HG02938 (cell line): ENCODE measurements around the gene CLTC.

Source experiments
- ATAC-seq: cut with Tn5 transposase; IDR thresholded peaks from one replicate; pipeline ENCODE4 v1.9.1; 2021; ENCODE audit warnings: mild to moderate bottlenecking, moderate library complexity; ENCODE audit not compliant: unreplicated experiment

The CLTC gene

DNA sequence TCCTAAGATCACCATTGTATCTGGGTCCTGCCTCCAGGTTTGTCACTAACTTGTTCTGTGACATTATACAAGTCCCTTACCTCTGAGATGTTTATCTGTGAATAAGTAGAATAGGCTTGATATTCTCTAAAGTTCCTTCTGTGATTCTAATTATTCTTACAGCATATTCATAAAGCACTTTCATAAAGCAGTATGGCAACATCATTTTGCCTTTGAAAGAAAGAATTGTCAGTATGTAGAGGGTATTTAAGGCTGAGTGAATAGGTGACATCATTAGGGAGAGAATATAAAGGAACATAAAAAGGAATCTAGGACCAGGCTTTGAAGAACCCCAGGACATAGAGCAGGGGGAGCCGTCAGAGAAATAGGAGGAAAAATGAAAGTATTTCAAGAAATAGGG lies 103.3 kb downstream of the CLTC start:
- no peak for ATAC-seq

DNA sequence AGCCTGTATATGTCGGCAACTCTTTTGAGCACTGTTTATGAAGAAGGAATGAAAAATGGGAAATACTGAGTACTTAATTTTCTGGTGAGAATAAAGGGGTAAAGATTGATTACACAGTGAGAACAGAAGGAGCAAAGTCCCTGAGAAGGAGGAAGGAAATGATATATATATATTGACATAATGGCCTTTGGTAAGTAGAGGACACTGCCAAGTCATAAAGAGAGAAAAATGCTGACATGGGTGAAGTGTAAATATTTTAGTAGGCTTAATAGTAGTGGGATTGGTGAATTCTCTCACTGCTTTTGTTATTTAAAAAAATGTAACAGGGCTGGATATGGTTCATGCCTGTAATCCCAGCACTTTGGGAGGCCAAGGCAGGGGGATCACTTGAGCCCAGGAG lies 103.9 kb downstream of the CLTC start:
- no peak for ATAC-seq

DNA sequence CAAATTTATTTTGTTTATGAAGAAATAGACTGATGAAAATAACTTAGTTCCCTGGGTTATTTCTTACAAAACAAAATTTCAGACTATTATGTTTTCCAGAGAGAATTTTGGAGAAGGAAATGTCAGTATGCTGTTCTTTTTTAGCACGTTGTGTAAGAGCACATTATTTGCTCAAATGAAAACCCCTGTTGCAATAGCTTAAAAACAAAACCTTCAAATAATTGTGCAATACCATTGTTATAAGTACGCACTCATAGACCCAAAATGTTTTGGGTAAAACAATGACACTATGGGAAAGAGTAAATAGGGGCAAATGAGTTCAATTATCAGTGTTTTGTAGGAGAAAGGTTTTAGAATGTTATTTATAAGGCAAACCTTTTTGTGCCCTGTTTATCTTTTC lies 106.0 kb downstream of the CLTC start:
- ATAC-seq = no peak

DNA sequence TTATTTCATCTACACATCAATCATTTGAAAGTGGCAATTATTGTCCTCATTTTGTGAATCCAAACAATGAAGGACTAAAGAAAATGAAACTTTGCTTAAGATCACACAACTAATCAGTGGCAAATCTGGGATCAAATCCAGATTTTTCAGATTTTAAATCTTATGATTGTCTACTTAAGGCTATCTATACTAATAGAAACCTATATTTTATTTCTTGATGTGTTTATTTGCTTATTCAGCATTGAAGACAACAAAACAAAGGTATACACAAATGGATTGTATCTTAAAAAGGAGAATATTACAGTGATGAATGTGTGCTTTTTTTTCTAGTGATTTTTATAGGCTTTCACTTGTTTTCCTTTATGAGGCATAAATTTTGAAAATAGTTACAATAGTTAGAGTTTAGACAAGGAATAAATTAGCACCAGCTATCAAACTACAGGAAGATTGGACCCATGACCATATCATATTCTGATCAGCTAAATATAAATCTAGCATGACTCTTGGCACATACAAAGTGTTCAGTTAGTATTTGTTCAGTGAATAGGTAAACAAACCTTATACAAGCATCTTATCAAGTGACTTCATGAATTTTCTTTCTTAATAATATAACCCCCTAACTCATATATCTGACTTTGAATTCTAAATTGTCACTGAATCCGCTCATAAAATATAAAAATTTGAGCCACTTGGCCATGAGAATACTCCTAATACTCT lies 108.3 kb downstream of the CLTC start:
- ATAC-seq = no peak

DNA sequence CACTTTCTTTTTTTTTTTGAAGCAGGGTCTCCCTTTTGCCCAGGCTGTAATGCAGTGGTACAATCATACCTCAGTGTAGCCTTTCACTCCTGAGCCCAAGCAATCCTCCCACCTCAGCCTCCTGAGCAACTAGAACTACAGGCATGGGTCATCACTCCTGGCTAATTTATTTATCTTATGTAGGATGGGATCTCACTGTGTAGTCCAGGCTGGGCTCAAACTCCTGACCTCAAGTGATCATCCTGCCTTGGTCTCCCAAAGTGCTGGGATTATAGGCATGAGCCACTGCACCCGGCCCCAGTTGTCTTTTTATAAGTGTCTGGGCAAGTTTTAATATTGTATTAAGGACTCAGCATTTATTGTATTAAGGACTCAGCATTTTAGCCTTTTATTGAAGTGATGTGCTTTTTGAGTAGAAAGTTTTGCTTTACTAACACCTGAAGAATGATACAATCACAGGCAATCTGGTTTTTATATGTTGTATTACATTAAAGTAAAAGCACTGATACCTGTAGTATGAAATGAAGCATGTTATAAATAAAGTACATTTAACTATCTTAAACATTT lies 110.7 kb downstream of the CLTC start:
- ATAC-seq = no peak

DNA sequence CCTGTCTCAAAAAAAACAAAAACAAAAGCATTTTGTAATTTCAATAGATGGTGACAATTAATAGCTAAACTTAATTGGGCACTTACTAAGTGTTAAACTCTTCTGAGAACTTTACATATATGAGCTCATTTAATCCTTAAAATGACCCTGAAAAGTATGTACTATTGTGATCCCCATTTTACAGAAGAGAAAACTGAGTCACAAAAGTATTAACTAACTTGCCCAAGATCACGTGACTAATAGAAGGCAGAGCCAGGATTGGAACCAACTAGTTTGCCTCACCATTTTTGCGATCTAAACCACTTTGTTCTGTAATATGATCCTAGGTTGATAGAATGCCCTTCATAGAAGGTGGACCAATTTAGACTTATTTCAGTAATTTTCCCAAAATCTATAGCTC lies 114.0 kb downstream of the CLTC start:
- ATAC-seq = no peak

DNA sequence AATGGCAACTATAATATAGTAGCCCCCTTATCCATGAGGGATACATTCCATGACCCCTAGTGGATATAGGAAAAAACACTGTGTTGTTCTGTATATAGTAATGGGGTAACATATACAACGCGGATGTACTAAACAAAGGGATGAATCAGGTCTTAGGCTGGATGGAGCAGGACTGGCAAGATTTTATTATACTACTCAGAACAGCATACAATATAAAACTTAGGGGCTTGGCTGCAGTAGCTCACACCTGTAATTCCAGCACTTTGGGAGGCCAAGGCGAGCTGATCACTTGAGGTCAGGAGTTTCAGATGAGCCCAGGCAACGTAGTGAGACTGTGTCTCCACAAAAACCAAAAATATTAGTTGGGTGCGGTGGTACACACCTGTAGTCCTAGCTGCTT lies 114.5 kb downstream of the CLTC start:
- no peak for ATAC-seq

DNA sequence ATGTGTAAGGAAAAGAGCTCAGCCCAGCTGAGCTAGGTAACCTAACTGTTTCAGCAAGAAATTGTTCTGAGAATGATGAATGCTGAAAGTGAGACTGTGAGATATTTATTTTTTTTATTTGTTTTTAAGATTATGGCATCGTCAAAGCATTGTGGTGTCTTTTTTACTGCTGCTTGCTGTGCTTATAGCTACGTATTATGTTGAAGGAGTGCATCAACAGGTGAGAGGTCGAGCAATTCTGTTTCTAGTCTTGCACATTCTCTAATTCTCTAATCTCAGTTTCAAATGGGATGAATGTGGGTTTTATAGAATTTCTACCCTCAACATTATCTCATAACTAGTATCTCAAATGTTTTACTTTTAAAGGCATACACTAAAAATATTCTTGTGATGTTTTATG lies 117.6 kb downstream of the CLTC start:
- ATAC-seq = no peak

DNA sequence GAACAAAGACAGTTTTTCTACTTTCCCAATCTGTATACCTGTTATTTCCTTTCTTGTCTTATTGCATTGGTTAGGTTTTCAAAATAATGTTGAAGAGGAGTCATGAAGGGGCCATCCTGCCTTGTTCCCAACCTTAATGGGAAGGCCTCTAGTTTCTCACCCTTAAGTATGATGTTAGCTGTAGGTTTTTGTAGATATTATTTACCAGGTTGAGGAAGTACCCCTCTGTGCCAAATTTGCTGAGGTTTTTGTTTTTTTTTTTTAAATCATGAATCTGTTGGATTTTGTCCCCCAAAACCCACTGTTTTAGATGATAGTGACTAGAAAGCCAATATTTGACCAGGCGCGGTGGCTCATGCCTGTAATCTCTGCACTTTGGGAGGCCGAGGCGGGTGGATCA lies 124.1 kb downstream of the CLTC start:
- ATAC-seq = no peak

DNA sequence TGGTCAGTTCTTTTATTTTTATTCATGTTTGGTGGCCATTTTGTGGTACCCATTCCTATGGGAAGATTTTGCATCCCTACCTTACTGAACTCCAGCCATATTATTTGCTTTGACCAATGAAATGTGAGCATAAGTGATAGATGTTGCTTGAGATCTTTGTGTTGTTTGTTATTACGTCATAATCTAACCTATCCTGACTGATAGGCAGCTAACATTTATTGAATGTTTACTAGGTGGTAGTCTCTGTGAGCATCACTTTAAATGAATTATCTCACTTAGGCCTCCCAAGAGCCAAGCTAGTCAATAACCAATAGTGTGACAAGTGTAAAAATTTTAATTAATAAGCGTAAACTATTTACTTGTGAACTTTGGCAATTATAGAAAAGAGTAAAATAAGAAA lies 125.3 kb downstream of the CLTC start:
- ATAC-seq = no peak
